Erythroblast (primary cell): ENCODE results near the gene ALKAL2.
"Not testable (repeated sequence)": the region's sequence is repeated elsewhere in the genome, so short reads cannot be mapped to it uniquely, and the experiment has no call there.

ENCODE experiments used
- DNase-seq, 2 experiments: peaks; one replicate each; lab custom pipeline; 2025; lab: John Stamatoyannopoulos, UW
- GATA1 ChIP-seq: IDR thresholded peaks from 2 replicates; pipeline ENCODE4 v1.6.1; 2011; ENCODE audit warnings: low read depth, mild to moderate bottlenecking, control low read depth, low read length, moderate library complexity
- POLR2A ChIP-seq: IDR thresholded peaks from 2 replicates; pipeline ENCODE4 v1.6.1; 2011; ENCODE audit warnings: mild to moderate bottlenecking, low read length

ALKAL2 gene

GRCh38 chr2:287911-288757 lies at the start of gene ALKAL2:
Gene ALKAL2, minus strand, starts transcription at chr2:288091. Its CDS starts 256 bp downstream, at chr2:287835.
- peak; percentile 16 to 28 for DNase-seq
- TF ChIP-seq POLR2A (no peak), GATA1 (no peak)

- DNase-seq, result not testable (repeated sequence)
These were observed 49.1 kb upstream of the ALKAL2 start for GRCh38 chr2:336949-337348.

- TF ChIP-seq GATA1 (no peak), POLR2A (no peak)
- no peak for DNase-seq
These were observed 48.5 kb upstream of the ALKAL2 start for GRCh38 chr2:336360-336759.

GRCh38 chr2:332592-332991 lies 44.7 kb upstream of the ALKAL2 start:
- no peak for DNase-seq

GRCh38 chr2:328761-329160 lies 40.9 kb upstream of the ALKAL2 start:
- no peak for TF ChIP-seq POLR2A
- TF ChIP-seq GATA1, result no peak
- DNase-seq, result no peak

More at GRCh38 chr2:332592-332991, 44.7 kb upstream of the ALKAL2 start:
- TF ChIP-seq POLR2A (no peak), GATA1 (no peak)

GRCh38 chr2:323035-323434 lies 35.1 kb upstream of the ALKAL2 start:
- TF ChIP-seq GATA1, result no peak
- TF ChIP-seq POLR2A, result no peak
- no peak for DNase-seq

- no peak for DNase-seq
- TF ChIP-seq POLR2A, result no peak
- no peak for TF ChIP-seq GATA1
These were observed 34.4 kb upstream of the ALKAL2 start for GRCh38 chr2:322326-322725.

- no peak for DNase-seq
- no peak for TF ChIP-seq GATA1
- no peak for TF ChIP-seq POLR2A
These were observed 32.7 kb upstream of the ALKAL2 start for GRCh38 chr2:320561-320960.

GRCh38 chr2:319059-319600 lies 31.2 kb upstream of the ALKAL2 start:
- peak in 1 of 2 experiments; percentile 15 for DNase-seq
- TF ChIP-seq POLR2A (no peak), GATA1 (no peak)

GRCh38 chr2:317501-318424 lies 29.9 kb upstream of the ALKAL2 start:
- no peak for DNase-seq
- TF ChIP-seq GATA1, result no peak
- TF ChIP-seq POLR2A, result no peak

GRCh38 chr2:316381-316780 lies 28.5 kb upstream of the ALKAL2 start:
- TF ChIP-seq POLR2A (no peak), GATA1 (no peak)
- no peak for DNase-seq

- not testable (repeated sequence) for DNase-seq
These were observed 28.0 kb upstream of the ALKAL2 start for GRCh38 chr2:315925-316324.

GRCh38 chr2:314561-315336 lies 26.9 kb upstream of the ALKAL2 start:
- no peak for TF ChIP-seq GATA1
- TF ChIP-seq POLR2A, result no peak
- DNase-seq, result no peak

- no peak for DNase-seq
- TF ChIP-seq GATA1, result no peak
- no peak for TF ChIP-seq POLR2A
These were observed 26.1 kb upstream of the ALKAL2 start for GRCh38 chr2:313991-314390.
